ENCODE data around the gene SLC7A1.

SLC7A1 gene

GRCh38 chr13:29473166-29473565, 122.3 kb downstream of the SLC7A1 start:
- Histone ChIP-seq H3K4me1 (no peaks in the 10 kb centered on the region), H3K36me3 (no peaks in the 10 kb centered on the region), H3K4me3 (ENCODE audit: low read depth, low read length) (no peak overlapping the region), H3K9me3 (no peaks in the 10 kb centered on the region), H3K27me3 (no peaks in the 10 kb centered on the region)
- DNase-seq: no peak
- TF ChIP-seq CTCF (IDR thresholded peaks at IDR 0.05; ENCODE audit: low read depth, low read length): no peak

DNA sequence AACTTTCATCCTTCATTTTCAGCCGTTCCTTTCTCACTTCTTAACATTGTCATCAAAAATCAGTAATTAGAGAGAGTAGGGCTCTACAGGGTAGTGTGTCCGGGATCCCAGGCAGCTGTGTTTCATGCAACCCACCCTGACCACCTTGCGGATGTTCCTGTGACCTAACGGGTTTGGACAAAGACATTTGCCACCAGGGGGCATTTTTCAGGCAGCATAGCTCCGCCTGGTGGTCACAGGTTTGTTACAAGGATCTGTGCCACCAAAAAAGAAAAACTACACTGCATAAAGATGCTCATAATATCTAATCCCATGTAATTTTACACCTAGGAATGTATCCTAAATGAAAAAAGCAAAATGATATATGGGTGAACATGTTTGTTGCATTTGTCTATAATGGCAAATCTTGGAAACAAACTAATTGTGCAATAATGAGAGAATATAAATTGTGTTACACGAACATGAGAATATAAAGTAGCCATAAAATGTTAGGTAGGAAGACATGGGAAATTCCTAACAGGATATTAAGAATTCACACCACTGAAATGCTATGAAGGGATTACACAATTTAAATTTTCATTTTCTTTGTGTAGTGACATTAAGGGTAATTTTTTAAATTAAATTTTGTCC, 123.0 kb downstream of the SLC7A1 start:
- TF ChIP-seq CTCF (IDR thresholded peaks at IDR 0.05; ENCODE audit: low read depth, low read length): peak; percentile 100
- H3K36me3 ChIP-seq: no peaks in the 10 kb centered on the region
- H3K27me3 ChIP-seq: no peaks in the 10 kb centered on the region
- H3K4me3 ChIP-seq (ENCODE audit: low read depth, low read length): no peak overlapping the region
- H3K9me3 ChIP-seq: no peaks in the 10 kb centered on the region
- H3K4me1 ChIP-seq: no peaks in the 10 kb centered on the region
- DNase-seq: peak; percentile 81

GRCh38 chr13:29471551-29471950, 123.9 kb downstream of the SLC7A1 start:
- Histone ChIP-seq H3K27me3 (no peaks in the 10 kb centered on the region), H3K36me3 (no peaks in the 10 kb centered on the region), H3K9me3 (no peaks in the 10 kb centered on the region), H3K4me1 (no peaks in the 10 kb centered on the region), H3K4me3 (ENCODE audit: low read depth, low read length) (no peak overlapping the region)
- TF ChIP-seq CTCF (IDR thresholded peaks at IDR 0.05; ENCODE audit: low read depth, low read length): no peak
- DNase-seq: no peak

GRCh38 chr13:29465741-29466293, 129.7 kb downstream of the SLC7A1 start:
- no peaks in the 10 kb centered on the region for H3K9me3 ChIP-seq
- peak; percentile 49 for DNase-seq
- H3K4me3 ChIP-seq (ENCODE audit: low read depth, low read length): no peak overlapping the region

GRCh38 chr13:29464105-29464679, 131.3 kb downstream of the SLC7A1 start:
- no peak for DNase-seq
- no peaks in the 10 kb centered on the region for H3K27me3 ChIP-seq
- no peaks in the 10 kb centered on the region for H3K9me3 ChIP-seq
- H3K4me1 ChIP-seq: peaks cover 14% of the 10 kb centered on the region
- H3K36me3 ChIP-seq: no peaks in the 10 kb centered on the region
- TF ChIP-seq CTCF (IDR thresholded peaks at IDR 0.05; ENCODE audit: low read depth, low read length): no peak
- no peak overlapping the region for H3K4me3 ChIP-seq (ENCODE audit: low read depth, low read length)

More at GRCh38 chr13:29465741-29466293, 129.7 kb downstream of the SLC7A1 start:
- Histone ChIP-seq H3K27me3 (no peaks in the 10 kb centered on the region), H3K36me3 (no peaks in the 10 kb centered on the region), H3K4me1 (peaks cover 14% of the 10 kb centered on the region)
- TF ChIP-seq CTCF (IDR thresholded peaks at IDR 0.05; ENCODE audit: low read depth, low read length): no peak

DNA sequence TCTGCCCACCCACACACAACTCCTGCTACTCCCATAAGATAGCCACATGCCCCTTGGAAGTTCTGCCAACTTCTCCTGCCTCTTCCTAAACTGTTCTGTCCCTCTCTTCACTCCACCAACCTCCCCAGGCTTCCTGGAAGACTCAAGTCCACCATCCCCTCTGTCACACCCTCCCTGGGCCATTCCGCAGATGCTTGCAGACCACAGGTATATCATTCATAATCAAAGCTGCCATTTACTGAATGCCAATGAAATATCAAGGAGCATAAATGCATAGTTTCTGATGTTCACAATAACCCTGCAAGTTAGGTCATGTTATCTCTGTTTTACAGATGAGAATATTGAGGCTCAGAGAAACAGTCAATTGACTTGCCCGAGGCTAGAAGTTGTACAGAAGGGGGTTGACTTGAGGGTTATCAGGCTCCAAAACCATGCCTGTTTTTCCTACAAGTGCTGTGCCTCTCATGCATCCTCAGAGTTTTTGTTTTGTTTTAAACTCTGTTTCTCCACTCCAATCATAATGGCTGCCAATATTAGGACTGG, 135.6 kb downstream of the SLC7A1 start:
- DNase-seq: no peak
- no peaks in the 10 kb centered on the region for H3K36me3 ChIP-seq
- no peaks in the 10 kb centered on the region for H3K9me3 ChIP-seq
- H3K4me3 ChIP-seq (ENCODE audit: low read depth, low read length): no peak overlapping the region
- H3K27me3 ChIP-seq: no peaks in the 10 kb centered on the region
- no peak for TF ChIP-seq CTCF (IDR thresholded peaks at IDR 0.05; ENCODE audit: low read depth, low read length)
- H3K4me1 ChIP-seq: no peaks in the 10 kb centered on the region; the same call in 1 of the 2 replicates
